Fibroblast of villous mesenchyme (primary cell): ENCODE measurements around the gene ZBTB48. TPM values are rescaled to one million over a fixed set of nuclear protein-coding genes. Genes with fewer than 3 reads are reported as not detected.
A peak's percentile ranks its signal among the peaks of the same experiment; 100 is the strongest.

ENCODE experiments used
- DNase-seq: peaks from one replicate; pipeline ENCODE4 v3.0.0-alpha.2; 2010; ENCODE audit warnings: low read depth
- H3K4me3 ChIP-seq: 2 replicates; pipeline ENCODE4 v1.5.1; 2011; ENCODE audit warnings: low read depth, mild to moderate bottlenecking, low read length
- total RNA-seq: library from RNA; depleted of rRNA; stranded (reverse); fragments of >200 nt; gene quantifications from 2 replicates; pipeline ENCODE4 v1.2.3, GENCODE V29; 2012
- TF ChIP-seq, protein P1 (sequence below): IDR thresholded peaks from 2 replicates; pipeline ENCODE4 v1.5.1; 2012; ENCODE audit warnings: low read depth, mild to moderate bottlenecking, low read length; ENCODE audit not compliant: insufficient read depth

The ZBTB48 gene
- total RNA-seq, 1 donor = 10.8 TPM

DNA sequence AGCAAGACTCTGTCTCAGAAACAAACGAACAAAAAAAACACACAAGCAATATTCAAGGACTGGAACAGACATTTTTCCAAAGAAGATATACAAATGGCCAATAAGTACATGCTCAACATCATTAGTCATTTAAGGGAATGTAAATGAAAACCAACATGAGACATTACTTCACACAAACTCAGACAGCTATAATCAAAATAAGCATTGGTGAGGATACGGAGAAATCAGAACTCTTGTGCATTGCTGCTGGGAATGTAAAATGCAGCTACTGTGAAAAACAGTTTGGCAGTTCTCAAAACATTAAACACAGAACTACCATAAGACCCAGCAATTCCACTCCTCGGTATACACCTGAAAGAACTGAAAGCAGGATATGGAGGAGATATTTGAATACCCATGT lies 40.8 kb upstream of the ZBTB48 start:
- TF ChIP-seq, protein P1, sequence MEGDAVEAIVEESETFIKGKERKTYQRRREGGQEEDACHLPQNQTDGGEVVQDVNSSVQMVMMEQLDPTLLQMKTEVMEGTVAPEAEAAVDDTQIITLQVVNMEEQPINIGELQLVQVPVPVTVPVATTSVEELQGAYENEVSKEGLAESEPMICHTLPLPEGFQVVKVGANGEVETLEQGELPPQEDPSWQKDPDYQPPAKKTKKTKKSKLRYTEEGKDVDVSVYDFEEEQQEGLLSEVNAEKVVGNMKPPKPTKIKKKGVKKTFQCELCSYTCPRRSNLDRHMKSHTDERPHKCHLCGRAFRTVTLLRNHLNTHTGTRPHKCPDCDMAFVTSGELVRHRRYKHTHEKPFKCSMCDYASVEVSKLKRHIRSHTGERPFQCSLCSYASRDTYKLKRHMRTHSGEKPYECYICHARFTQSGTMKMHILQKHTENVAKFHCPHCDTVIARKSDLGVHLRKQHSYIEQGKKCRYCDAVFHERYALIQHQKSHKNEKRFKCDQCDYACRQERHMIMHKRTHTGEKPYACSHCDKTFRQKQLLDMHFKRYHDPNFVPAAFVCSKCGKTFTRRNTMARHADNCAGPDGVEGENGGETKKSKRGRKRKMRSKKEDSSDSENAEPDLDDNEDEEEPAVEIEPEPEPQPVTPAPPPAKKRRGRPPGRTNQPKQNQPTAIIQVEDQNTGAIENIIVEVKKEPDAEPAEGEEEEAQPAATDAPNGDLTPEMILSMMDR = no peak
- DNase-seq = peak; percentile 82
- no peak overlapping the region for H3K4me3 ChIP-seq

DNA sequence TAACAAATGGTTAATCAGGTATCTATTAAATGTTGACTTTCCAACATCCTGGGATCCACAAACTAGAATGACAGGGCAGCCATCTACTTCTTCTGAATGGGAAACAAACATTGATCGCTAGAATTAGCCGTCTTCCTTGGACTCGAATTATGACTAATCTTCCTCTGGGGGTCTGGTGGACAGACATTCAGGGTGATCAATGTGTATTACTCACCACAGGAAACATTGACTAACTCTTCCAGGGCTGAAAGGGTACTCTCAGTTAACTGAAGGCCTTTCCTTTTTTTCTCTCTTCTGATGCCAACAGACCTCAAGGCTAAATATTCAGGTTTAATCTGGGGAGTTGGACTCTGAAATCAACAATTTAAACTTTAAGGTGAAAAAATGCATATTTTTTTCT lies 35.0 kb upstream of the ZBTB48 start:
- TF ChIP-seq, protein P1 = no peak
- H3K4me3 ChIP-seq = no peak overlapping the region
- DNase-seq = no peak

DNA sequence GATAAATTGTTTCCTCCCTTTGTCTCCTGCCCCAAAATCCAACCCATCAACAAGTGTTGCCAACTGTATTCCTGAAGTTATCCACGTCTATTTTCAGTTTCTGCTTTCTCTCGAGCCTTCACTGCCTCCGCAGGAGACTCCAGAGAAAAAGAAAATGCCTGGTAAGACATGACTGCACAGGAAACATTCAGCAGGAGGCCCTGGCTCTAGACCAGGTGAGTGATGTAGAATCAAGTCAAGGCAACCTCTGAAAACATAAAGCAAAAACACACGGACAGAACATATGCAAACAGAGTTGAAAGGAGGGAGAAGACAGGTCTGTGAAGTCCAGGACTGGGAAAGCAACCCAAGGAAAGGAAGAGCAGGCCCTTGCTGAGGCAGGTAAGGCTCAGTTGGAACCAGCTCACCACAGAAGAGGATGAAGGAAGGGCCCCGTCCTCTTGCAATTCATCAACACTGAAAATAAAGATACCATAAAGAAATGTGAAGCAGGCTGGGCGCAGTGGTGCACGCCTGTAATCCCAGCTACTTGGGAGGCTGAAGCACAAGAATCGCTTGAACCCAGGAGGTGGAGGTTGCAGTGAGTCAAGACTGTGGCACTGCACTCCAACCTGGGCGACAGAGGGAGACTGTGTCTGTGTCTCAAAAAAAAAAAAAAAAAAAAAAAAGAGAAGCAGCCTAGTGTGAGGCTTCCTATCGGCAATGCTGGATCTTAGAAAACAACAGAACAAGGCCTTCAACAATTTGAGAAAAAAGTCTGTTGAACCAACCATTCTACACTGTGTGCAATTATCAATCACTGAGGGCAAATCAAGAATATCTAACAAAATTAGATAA lies 34.3 kb upstream of the ZBTB48 start:
- no peak overlapping the region for H3K4me3 ChIP-seq
- DNase-seq = no peak
- TF ChIP-seq, protein P1 = no peak

DNA sequence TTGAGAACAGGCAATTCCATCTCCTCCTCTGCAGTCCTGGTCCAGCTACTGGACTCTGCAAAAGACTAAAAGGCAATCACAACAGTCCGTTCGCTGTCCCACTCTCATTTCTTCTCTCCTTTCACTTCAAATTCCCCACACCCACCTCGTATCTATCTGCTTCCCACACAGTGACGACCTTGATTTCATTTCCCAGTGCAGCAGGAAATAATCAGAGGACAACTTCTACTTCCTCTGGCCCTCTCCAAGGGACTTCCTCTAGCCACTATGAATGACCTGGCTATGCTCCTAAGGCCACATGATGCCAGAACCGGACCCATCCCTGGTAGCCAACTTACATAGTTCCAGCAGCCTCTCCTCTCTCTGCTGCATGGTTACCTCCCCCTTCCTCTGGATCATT lies 33.5 kb upstream of the ZBTB48 start:
- DNase-seq = no peak

DNA sequence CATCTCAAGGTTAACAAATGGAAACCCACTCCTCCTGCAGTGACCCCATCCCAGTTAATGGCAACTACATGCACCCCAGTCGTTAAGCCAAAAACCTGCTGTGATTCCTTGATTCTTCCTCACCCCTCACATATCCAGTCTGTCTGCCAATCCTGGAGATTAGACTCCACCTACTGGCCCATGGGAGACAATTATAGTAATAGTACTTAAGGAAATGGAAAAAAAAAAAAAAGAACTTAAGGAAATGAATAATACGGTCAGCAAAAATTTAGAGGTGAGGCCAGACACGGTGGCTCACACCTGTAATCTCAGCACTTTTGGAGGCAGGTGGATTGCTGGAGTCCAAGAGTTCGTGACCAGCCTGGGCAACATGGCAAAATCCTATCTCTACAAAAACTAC lies 32.5 kb upstream of the ZBTB48 start:
- no peak overlapping the region for H3K4me3 ChIP-seq
- TF ChIP-seq, protein P1 = peak; percentile 14
- DNase-seq = no peak

More for the DNA sequence above, 33.5 kb upstream of the ZBTB48 start:
- TF ChIP-seq, protein P1 = no peak
- no peak overlapping the region for H3K4me3 ChIP-seq

DNA sequence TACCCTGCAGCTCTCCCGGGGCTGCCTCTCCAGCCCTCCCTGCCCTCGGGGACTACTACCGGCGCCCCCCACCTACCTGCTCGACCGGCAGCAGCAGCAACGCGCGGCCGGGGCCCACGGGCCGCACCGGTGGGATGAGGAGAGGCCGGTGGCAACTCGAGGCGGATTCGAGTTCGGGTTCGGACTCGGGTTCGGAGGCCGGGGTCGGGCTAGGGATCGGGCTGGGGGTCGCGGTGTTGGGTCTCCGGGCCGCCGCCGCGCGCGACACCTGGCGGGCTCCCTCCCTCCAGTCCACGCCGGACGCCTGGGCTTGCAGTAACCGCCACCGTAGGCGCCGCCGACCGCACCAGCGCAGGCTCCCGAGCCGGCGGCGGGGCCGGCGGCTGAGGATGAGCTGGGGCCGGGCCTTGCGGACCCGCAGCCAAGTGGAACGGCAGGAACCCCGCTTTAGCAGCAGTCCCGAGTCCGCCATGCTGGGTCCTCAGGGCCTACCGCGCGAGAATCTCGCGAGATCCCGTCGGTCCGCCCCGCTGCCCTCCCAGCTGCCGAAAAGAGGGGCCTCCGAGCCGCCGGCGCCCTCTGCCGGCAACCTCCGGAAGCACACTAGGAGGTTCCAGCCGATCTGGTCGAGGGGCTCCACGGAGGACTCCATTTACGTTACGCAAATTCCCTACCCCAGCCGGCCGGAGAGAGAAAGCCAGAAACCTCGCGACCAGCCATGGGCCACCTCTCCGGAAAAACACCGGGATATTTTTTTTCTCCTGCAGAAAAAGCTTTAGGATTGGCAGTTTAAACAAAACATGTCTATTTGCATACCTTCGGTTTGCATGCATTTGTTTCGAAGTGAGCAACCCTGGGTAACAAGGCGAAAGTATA lies 25.5 kb upstream of the ZBTB48 start, which contains the start of gene NOL9:
Gene NOL9, minus strand, starts transcription at position 483 of the 876 bp plus-strand sequence. Its CDS starts 11 bp downstream, at position 472.
- peak within 1 kb of the TSS; percentile 98 for H3K4me3 ChIP-seq
- DNase-seq = peak; percentile 91
- TF ChIP-seq, protein P1 = peak; percentile 89
